NCI-H146 treated with DMSO at 0.1 percent for 48 hours (cell line): ENCODE data around the gene MED12L.

Experiments used
- DNase-seq: peaks from one replicate; lab custom pipeline; 2025; ENCODE audit not compliant: unreplicated experiment; lab: John Stamatoyannopoulos, UW

Gene MED12L

GRCh38 chr3:151283907-151284461, 198.5 kb downstream of the MED12L start:
- DNase-seq: no peak

DNA sequence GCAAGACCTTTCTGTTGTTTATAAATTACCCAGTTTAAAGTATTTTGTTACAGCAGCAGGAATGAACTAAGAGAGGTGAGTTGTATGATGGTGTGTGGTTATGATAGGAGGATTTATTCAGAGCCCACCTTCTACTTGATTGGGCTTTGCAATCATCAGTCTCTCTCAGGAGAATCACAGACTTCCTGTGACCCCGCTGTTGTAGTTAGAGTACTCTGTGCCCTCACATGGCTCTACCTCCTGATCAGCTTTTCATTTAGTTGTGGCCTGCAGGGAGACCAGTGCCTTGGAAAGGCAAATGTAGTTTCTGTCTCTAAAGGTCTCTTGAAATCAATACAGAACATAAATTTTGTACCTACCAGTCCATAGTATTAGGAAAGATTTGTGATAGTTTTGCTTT, 200.5 kb downstream of the MED12L start:
- DNase-seq: no peak

GRCh38 chr3:151289445-151289844, 204.0 kb downstream of the MED12L start:
- DNase-seq: no peak

GRCh38 chr3:151290673-151291072, 205.2 kb downstream of the MED12L start:
- DNase-seq: no peak

DNA sequence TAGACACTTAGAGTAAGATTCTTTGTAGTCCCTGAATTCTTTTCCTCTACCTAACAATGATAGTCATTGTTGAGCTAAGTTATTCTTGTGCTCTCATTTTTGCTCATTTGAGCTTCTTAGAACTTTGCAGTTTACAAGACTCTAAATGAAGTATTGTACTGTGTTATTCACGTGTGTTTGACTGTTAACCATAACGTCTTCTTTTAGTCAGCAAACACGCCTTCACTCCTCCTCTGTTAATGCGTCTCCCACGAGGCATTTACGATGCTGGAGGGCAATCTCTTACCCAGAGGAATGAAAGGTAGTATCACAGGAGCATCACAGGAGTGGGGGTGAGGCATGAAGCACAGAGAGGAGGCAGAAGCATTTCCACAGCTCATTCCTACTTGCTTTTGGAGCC, 207.7 kb downstream of the MED12L start:
- no peak for DNase-seq

GRCh38 chr3:151296226-151296625, 210.8 kb downstream of the MED12L start:
- no peak for DNase-seq

DNA sequence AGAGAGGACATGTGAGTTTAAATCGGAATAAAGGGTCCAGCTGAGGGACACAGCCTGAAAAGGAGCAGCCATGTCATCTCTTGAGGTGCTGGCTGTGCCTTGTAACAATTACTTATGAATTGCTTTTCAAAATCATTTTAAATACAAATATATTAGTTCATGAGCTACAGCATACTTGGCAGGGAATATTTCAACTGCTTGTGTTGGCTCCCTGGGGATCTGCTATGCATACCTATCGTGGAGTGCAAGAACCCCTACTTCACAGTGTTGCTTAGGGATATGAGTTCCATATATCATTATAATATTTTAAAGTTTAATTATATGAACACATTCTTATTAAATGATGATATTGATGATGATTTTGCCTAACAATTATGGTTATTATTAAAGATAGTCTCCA, 212.0 kb downstream of the MED12L start:
- no peak for DNase-seq

- no peak for DNase-seq
Measured at GRCh38 chr3:151299006-151299405, 213.5 kb downstream of the MED12L start.

GRCh38 chr3:151300539-151300938, 215.1 kb downstream of the MED12L start:
- DNase-seq: no peak

DNA sequence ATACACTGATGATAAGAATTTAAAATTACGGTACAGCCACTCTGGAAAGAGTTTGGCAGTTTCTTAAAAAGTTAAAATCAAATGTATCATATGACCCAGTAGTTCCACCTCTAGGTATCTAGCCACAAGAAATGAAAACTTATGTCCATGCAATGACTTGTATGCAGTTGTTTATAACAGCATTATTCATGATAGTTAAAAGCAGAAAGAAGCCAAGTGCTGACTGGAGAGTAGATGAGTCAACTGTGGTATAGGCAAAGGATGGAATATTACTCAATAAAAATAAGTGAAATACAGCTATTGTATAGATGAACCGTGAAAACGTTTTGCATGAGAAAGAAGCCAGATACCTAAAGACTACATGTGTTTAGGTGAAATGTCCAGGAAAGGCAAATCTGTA, 216.3 kb downstream of the MED12L start:
- DNase-seq: no peak

- DNase-seq: no peak
Measured at GRCh38 chr3:151303751-151304150, 218.3 kb downstream of the MED12L start.

DNA sequence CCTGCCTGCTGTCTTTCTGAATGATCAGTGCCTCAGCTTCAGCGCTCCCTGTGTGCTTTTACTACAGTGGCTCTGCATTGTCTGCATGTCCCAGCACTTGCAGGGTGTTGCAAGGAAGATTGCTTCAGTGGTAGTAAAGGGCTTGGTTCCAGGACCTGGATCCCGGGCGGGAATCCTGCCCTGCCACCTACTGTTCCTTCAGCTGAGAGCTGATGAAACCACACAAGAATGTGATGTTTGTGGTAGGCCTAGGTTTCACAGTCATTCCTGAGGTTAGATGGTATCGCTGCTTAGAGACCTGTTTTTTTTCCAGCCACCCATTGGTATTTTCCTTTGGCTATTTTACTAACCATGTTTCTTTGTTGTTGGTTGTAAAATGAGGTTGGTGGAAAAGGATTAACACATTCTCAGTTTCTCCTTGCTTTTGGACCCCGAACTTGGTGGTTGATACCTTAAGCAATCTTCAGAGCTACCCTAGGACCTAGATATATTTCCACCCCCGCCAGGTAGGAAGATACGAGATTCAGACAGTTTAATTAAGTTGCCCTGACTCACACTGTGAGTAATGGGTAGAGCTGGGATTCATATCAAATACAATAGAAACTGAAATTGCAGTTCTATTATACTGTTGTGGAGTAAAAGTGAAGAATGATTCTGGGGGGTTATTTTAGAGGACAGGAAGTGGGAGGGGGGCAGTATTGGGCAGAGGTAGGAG, 219.8 kb downstream of the MED12L start:
- no peak for DNase-seq

DNA sequence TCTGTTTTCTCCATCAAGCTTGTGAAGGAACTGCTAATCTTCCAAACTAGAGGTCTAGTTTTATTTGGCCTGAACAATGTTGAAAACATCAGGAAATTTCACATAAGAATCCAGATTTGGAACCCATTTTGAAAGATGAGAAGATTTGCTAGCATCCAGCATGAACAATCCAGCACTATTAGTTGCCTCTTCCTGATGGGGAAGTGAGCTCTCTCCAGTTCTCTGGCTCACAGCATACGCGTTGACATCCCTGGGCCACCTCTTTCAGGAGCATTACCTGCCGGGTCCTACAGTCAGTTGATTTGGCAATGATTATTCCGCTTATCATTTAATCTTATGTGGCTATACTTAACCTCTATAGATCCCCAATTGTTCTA, 220.3 kb downstream of the MED12L start:
- no peak for DNase-seq

- no peak for DNase-seq
Measured at GRCh38 chr3:151306168-151306810, 220.8 kb downstream of the MED12L start.

GRCh38 chr3:151307131-151307530, 221.7 kb downstream of the MED12L start:
- no peak for DNase-seq

- DNase-seq: no peak
Measured at GRCh38 chr3:151307583-151308488, 222.4 kb downstream of the MED12L start.

DNA sequence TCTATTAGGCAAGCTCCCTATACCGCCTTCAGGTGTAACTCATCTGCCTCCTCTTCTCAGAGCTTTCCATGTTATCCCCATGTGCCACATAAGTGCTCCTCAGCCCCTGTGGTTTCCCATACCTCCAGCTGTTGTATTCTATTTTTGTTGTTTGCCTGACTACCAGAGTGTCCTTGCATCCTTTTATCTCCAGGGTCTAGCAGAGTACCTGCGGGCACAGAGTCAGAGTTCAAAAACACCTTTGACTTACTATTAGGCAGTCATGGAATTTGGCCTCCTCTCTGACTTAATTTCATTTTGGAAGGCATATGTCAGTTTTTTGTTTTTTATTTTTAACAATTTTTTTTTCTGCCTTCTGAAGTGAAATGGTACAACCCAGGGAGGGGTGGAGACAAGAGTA, 224.1 kb downstream of the MED12L start:
- DNase-seq: no peak

DNA sequence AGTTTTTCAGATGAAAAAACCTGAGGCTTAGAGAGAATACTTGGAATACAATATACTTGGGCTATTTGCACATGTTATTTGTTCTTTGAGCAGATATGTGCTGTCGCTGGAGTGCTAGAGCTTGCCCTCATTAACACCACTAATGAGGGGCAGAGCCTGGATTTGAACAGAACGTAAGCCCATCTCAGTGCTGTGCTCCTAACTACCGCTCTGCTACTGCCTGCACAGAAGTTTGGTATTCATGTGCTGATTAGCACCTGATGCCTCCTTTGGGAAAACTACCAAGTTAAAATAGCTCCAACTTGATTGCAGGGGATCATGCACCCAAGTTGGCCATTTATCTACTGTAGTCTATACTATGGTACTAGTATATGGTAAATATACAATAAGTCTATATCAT, 227.5 kb downstream of the MED12L start:
- no peak for DNase-seq

DNA sequence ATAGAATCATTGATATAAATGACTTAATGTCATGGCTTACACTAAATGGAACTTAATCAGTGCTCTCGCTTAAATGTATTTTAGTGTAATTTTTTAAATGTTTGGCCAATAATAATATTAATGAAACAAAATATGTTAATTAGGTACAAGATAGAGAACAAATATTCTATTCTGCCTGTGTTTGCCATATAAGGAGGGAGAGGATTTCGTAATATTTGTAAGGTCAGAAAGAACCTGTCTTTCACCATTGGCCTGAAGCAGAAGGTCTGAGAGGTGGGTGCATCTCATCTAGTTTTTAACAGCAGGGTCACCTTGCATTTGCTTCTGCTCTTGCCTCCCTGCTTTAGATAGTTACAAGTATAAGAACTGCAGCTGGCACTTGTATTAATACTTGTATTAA, 228.7 kb downstream of the MED12L start:
- DNase-seq: no peak

- no peak for DNase-seq
Measured at GRCh38 chr3:151314593-151314992, 229.1 kb downstream of the MED12L start.

DNA sequence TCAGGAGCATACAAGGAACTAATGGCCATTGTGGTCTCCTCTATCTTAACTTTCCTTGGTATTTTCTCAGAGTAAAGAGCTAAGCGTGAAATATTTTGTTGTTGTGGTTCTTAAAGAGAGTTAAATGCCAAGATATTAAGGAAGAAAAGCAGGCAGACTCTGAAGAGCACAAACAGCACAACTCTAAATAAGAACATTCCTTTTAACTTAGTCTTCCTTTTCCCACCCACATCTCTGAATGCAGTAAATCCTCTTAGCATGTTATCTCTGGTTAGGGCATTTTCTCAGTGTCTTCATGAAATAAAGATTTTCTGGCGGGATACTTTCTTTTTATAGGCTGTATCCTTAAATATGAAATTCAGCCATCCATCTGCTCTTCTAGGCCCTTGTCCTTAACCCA, 229.7 kb downstream of the MED12L start:
- DNase-seq: no peak

- DNase-seq: no peak
Measured at GRCh38 chr3:151315846-151316245, 230.4 kb downstream of the MED12L start.
